GM12865 (cell line): Measurements from ENCODE around the gene TESK1.

Experiments used
- DNase-seq: peaks from one replicate; pipeline ENCODE4 v3.0.0; 2010; ENCODE audit warnings: low read depth
- H3K4me3 ChIP-seq: 2 replicates; pipeline ENCODE4 v1.5.1; 2011; ENCODE audit warnings: mild to moderate bottlenecking, low read depth, low read length, control low read depth
- CTCF ChIP-seq: IDR thresholded peaks from 2 replicates; pipeline ENCODE4 v1.5.1; 2011; ENCODE audit warnings: low read length, control low read depth, low read depth, inconsistent platforms; ENCODE audit not compliant: insufficient read depth; ENCODE audit errors: missing control alignments

Gene TESK1

GRCh38 chr9:35568196-35568595 is 36.9 kb upstream of the TESK1 start:
- TF ChIP-seq CTCF = no peak
- no peak overlapping the region for H3K4me3 ChIP-seq

GRCh38 chr9:35569206-35569605 is 35.9 kb upstream of the TESK1 start:
- TF ChIP-seq CTCF = no peak

More at GRCh38 chr9:35568196-35568595, 36.9 kb upstream of the TESK1 start:
- DNase-seq = no peak

GRCh38 chr9:35570709-35571504 is 34.2 kb upstream of the TESK1 start:
- DNase-seq = peak; percentile 50
- no peak for TF ChIP-seq CTCF
- H3K4me3 ChIP-seq = no peak overlapping the region

More at GRCh38 chr9:35569206-35569605, 35.9 kb upstream of the TESK1 start:
- H3K4me3 ChIP-seq = no peak overlapping the region
- peak; percentile 59 for DNase-seq

GRCh38 chr9:35574578-35575122 is 30.4 kb upstream of the TESK1 start:
- TF ChIP-seq CTCF = no peak
- DNase-seq = no peak
- no peak overlapping the region for H3K4me3 ChIP-seq

GRCh38 chr9:35575478-35575877 is 29.6 kb upstream of the TESK1 start:
- TF ChIP-seq CTCF = no peak
- DNase-seq = no peak
- no peak overlapping the region for H3K4me3 ChIP-seq

GRCh38 chr9:35577486-35577885 is 27.6 kb upstream of the TESK1 start:
- DNase-seq = no peak
- TF ChIP-seq CTCF = no peak
- H3K4me3 ChIP-seq = no peak overlapping the region
